Measurements from ENCODE around the gene LRRC4B.

LRRC4B gene

DNA sequence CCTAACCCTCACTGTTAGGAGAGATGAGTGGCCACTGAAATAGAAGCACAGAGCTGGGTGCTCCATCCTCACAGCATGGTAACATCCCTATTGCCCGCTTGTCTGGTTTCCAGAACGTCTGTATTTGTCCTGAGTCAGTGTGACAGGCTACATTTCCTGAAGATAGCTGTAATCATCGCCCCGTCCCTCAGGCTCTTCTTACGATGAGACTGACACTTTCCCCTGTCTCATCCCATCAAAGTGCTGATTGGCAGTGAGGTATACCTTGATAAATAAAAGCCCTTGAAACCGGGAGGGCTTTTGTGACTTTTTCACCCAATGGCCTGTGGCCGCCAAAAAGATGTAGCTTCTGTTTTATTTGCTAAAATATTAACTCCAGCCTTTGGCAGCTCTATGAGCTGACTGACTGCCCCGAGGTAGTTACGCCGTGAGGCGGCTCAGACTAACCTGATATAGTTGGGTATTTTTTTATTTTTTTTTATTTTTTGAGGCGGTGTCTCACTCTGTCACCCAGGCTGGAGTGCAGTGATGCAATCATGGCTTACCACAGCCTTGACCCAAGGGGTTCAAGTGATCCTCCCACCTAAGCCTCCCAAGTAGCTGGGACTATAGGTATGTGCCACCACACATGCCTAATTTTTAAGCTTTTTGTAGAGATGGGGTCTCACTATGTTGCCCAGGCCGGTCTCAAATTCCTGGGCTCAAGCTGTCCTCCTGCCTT is 5.7 kb upstream of the LRRC4B start:
- no peak for DNase-seq

DNA sequence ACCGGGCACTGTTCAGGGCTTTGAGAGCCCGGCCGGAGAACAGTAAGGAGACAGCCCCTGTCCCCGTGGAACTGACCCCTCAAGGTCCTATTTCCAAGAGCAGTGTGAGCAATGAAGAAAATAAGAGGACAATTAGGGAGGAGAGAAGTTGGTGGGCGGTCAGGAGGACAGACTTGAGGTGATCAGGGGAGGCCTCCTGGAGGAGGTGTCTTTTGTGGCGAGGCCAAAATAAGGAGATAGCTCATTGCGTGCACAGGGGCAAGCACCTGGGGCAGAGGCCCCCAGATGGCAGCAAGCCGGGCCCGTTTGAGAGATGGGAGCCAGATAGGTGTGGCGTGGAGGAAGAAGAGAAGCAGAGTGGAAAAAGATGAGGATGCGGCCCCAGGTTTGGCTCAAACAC is 2.8 kb upstream of the LRRC4B start:
- DNase-seq: no peak

DNA sequence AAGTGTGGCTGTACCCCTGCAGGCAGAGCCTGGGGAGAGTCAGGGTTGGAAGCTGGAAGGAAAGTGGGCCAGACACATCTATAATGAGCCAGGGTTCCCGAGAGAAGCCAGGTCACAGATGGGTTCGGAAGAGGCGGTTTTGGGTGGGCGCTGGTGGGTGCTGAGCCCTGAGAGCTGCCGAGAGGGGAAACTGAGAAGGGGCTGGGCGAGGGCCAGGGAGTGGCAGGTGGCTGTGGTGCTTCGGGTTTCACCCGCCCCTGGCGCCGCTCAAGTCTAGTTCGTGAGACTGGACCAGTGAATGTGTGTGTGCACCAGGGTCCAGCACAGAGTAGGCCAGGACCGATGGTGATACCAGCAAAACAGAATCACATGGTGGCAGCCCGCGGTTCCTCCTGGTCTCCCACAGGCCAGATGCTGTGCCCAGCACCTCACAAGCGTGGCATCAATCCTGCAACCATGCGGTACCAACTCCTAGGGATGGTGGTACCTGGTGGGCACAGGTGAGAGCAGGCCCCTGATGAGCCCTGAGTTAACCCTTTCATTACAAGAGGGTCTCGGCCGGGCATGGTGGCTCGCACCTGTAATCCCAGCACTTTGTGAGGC is 1.8 kb upstream of the LRRC4B start:
- no peak for DNase-seq

DNA sequence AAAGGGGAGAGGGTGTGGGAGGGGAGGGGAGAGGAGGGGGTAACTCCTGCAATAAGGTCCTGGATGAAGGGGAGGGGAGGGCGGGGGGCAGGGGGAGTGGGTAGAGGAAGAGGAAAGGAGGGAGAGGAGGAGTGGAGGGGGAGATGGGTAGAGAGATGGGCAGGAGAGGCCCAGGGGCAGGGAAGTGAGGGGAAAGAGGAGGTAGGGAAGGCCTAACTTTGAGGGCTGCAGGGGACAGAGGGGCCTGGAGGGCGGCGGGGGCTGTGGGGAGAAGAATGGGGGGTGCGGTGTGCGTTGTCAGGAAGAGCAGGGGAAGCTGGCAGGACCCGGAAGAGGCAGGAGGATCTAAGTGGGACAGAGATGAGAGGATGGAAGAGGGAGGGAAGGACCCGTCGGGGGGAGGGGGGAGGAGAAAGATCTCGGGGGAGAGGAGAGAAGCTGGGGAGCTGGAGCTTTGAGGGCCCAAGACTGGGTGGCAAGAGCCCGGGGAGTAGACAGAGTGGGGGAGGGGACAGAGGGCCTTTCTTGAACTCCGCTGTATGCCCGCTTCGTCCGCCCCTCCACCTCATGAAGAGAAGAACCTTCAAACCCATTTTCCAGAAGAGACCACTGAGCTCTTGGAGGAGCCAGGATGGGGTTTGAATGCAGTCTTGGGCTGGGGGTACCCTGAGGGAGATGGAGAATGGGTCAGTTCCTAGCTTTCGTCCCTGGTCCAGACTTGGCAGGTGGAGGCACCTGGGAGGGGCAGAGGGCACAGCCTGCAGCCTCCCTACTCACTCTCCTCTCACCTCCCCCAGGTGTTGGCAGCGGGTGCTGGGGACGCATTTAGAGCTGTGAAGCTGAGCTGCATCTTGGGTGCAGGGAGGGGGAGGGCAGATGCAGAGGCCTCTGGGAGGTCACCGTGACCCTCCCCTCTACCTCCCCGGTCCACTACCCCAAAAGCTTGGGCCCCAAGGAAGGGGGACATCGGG is 778 bp upstream of the LRRC4B start:
- no peak for DNase-seq

DNA sequence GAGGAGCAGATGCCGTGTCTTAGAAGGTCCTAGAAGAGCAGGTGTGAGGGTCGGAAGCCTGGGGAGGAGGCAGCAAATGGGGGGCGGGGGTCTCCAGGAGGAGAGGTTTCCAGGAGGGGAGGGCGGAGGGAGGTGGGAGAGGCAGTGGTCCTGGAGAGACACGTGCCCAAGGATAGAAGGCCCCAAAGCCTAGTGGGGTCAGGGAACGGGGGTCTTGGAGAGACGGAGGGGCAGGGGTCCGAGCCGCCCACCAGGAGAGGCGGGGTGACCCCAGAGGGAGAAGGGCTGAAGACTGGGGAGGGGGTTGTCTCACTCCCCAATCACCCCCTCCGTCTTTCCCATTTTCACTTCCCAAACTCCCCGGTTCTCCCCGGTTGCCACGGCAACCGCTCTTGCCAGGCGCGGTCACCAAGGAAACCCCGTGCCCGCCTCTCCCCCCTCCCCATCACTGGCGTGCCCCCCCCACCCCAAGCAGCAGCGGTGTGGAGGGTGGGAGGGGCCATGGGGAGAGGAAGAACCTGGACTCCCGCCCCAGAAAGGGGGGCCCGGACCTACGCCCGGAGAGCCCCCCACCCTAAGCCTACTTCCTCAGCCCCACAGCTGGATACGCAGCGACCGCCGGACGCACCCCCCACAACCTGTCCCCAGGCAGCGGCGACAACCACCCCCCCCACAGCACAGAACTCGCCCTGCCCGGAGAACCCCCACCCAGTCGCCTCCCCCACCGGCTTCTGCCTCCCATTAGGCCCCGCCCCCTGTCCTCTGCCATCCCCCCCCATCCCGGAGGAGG is 988 bp downstream of the LRRC4B start:
- no peak for DNase-seq

DNA sequence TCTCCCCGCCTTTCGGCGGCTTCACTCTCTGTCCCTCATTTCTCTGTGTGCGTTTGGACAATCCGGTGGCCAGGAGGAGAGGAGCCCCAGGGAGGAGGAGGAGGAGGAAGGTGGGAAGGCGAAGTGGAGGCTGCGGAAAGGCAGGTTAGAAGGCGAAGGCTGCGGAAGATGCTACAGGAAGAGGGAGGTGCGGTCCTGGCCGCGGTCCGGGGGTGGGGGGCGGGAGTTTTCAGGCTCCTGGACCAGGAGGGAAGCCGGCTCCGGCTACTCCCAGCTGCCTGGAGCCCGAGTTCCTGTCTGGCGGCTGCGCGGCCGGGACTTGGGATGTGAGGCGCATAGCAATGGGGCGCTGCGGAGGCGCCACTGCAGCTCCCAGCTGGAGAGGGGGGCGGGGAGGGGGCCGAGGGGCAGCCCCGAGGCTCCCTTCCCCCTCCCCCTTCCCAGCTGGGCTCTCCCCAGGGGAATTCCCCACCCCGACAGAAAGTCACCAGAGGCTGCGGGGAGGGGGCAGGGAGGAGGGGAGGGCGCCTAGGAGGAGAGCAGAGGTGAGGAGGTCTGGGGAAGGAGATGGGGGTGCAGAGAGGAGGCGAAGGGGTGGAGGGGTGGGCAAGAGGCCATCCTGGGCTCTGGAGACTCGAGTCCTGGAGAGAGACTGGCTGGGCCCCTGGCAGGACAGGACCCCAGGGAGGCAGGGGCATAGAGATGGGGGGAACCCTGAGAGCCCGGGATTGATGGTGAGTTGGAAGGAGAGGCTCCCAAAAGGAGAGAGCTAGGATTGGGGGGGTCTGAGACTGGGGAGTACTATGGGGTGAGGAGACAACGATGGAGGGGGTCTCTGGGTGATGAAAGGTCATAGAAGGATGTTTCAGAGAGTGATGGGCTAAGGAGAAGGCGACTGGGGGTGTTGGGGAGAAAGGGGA is 2.0 kb downstream of the LRRC4B start:
- DNase-seq: no peak

DNA sequence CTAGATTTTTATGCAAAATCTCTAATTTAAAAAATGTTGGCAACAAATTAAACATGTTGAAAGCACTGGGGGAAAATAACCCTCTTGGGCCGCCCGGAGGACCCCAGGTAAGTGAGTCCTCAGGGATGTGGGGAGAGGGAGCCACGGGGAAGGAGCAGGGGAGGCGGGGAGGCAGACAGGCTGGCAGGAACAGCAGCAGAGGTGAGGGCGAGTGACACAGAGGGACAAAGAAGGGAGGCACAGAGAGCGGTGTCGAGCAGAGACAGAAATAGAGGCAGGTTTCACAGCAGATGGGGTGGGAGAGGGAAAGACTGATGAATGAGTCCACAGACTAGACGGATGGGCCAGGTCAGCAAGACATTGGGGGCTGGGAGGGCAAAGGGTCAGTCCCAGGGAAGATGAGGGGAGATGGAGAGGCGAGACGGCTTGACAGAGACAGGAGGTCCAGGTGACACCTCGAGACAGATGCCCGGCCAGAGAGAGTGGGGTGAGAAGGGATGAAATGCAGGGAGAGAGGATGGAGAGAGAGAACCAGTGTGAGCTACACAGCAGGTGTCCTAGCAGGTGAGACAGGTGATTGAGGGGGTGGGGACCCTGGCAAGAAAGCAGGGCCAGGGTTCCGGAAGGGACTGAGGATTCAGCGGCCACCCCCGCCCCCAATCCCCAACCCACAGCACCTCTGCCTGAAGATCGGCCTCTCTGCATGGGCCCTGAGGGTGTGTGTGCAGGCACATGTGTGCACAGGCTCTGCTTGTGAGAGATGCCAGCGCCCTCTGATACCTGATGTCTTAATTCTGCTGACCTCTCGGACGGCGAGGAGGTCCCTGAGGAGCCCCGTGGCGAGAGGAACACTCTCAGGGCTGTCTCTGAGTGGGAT is 3.8 kb downstream of the LRRC4B start:
- DNase-seq: no peak

DNA sequence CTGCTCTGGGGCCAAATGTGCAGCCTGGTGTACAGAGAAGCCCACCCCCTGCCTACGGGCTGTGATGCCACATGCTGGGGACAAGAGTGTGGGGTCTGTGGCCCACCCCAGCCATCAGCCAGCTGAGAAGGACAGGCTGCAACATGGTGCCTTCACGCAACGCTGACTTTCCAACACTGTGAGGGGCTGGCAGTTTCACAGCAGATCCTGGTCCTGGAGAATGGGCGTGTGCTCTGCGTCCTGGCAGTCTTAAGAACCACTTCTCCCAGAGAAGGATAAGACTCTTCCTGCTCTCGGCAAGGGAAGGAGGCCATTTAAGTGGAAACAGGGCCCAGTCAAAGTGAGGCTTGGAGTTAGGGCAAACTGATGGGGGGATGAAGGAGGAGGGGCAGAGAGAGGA is 4.6 kb downstream of the LRRC4B start:
- DNase-seq: no peak

DNA sequence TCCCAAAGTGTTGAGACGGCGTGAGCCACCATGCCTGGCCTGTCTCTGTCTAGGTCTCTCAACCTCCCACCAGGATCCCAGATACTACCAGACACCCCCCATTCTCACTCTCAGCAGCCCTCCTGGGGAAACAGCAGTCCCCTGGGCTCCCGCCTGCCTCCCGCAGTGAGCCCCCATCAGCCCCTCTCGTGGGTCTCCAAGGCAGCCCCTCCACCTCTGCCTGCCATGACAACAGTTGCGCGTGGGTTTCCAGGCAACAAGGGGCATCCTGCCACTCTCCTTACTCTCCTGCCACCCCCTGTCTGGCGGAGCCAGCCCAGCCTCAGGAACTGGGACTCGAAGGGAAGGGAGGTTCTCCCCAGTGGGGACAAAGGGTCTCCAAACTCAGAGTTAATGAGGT is 5.2 kb downstream of the LRRC4B start:
- DNase-seq: no peak

DNA sequence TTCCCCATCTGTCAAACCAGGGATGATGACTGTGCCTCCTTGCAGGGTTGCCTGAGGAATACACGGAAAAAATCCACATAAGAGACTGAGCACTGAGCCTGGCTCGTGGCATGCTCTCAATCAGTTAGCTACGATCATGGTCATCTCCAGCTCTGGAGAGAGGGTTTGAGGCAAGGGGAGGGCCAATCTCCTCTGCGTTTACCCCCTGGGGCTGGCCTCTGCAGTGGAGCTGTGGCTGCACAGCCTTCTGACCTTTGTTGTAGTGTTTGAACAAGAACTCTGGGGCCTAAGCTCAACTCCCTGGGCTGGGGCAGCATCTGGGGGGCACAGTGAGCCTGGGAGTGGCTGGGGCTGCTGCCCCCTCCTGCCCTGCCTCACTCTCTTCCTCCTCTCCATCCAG is 5.9 kb downstream of the LRRC4B start:
- DNase-seq: no peak

DNA sequence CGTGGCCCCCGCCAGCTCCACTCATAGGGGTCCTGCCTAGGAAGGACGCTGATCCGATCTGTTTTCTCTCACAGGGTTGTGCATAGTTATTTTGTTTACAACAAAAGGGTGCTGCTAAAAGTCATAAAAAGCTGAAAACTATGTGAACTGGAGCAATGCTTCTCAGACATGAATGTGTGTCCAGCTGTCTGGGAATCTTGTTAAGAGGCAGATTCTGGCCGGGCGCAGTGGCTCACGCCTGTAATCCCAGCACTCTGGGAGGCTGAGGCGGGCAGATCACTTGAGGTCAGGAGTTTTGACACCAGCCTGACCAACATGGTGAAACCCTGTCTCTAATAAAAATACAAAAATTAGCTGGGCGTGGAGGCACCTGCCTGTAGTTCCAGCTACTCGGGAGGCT is 8.6 kb downstream of the LRRC4B start:
- DNase-seq: no peak

DNA sequence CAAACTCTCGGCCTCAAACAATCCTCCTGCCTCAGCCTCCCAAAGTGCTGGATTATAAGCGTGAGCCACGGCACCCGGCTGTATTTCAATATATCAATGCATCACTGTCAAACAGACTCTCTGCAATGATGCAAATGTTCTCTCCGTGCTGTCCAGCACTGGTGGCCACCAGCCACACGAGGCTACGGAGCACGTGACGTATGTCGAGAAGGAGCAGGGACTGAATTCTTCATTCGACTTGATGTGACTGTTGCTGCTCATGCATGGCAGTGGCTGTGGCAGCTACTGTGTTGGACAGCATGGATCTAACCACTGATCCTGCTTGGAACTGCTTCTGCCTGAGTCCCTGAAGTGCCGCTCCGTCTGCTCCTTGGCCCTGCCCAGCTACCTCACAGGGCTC is 9.8 kb downstream of the LRRC4B start:
- DNase-seq: no peak

DNA sequence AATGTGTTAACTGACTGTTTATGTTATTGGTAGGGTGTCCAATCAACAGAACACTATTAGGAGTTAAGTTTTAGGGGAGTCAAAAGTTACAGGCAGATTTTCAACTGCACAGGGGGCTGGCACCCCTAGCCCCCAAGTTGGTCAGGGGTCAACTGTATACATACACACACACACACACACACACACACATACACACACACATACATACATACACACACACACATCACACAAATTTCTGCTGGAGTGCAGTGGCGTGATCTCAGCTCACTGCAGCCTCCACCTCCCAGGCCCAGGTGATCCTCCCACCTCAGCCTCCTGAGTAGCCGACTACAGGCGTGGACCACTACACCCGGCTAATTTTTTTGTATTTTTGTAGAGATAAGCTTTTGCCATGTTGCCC is 10.2 kb downstream of the LRRC4B start:
- no peak for DNase-seq

DNA sequence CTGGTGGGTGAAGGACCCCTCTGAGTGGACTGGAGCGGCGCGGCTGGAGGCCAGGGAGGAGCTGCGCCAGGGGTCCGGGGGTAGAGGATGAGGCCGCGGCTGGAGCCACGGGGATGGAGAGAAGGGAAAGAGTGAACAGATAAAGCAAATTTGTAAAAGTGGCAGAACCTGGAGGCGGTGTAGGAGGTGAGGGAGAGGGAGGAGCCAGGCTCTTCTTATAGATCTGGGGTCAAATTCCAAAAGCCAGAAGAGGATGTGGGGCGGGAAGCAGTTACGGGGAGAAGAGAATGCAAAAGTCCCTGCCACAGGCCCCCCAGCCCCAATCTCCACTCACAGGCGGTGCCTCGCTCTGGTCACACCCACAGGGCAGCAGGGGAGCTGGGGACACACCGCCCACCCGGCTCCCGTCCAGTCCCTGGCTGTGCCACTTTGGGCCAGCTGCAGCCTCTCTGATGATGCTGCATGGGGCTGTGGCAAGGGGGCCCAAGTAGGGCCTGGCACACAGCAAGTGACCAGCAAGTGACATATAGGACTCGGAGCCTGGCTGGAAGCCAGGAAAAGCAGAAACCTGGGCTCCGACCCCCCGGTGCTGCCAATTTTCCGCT is 11.1 kb downstream of the LRRC4B start:
- DNase-seq: no peak

DNA sequence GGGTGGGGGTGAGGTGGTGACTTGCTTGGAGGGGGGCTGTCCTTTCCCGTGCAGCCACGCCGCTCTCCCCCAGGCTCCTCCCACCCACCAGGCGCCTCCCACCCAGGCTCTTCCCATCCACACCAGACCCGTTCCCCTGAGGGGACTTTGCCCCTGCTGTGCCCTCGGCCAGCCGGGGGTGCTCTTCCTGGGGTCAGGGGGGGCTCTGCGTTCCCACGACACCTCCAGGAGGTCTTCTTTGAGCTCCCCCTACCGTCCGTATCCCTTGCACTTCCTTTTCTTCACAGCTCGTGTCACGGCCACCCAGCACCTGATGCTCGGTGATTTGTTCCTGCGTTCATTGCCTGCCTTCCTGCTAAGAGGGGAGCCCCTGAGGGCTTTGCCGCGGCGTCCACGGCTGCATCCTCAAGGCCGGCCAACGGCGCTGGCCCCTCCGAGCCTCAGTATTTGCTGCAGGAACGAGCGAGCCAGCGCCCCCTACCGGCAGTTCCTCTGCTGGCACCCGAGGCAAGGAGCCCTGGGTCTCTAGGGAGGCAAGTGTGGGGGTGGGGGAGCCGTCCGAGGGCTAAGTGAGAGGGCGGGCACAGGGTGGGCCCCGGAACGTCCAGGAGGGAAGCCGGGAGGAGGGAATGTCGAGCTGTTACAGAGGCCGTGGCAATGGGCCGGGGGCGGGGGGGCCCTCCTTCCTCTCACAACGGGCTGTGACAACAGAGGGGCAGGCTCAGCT is 11.8 kb downstream of the LRRC4B start:
- DNase-seq: no peak

DNA sequence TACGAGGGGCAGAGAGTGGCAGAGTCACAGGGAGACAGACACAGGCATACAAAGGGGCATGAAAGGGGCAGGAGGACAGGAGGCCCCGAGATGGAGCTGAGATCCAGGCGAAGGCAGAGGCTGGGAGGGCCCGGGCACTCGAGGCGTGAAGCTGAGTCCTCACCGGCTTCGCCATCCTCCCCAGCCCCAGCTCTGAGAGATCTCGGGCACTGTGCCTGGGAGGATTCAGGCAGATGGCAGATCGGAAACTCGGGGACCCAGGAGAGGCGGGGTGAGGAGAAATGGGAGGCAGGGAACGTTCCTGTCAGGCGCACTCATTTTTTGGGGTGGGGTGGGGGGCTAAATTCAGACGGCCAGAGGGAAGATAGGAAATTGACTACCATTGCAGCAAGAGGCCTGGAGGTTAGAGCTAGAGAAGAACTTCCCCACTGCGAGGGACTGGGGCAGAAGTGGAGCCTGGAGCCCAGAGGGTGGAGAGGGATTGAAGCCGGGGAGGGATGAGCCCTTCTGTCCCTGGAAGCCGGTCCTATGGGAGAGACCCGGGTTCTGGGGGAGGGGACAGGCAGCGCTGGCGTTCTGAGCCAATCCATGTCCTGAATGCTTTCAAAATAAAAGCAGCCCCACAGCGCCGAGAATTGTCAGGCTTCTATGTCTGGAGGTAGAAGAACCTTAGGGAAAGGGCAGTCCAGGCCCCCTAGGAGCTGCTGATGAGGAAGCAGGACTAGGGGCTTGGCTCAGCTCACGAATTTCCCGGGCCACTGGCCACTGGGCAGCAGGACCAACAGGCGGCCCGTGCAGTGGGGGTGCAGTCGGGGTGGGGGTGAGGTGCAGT is 12.6 kb downstream of the LRRC4B start:
- no peak for DNase-seq

DNA sequence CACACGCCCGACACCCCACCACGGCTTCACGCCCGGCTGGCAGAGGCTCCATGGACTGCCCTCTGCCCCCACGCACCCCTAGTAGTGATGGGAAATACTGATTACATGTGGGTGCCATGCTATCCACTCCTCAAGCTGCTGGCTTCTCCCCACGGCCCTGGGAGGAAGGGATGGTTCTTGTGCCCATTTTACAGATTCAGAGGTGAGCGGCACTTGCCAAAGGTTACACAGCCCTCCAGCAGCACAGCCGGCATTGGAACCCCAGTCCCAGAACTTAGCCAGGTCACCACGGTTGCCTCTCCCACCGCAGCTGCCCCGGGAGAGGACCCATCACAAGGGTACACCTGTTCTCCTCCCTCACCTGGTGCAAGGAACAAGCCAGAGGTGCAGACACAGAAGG is 13.2 kb downstream of the LRRC4B start:
- DNase-seq: no peak

DNA sequence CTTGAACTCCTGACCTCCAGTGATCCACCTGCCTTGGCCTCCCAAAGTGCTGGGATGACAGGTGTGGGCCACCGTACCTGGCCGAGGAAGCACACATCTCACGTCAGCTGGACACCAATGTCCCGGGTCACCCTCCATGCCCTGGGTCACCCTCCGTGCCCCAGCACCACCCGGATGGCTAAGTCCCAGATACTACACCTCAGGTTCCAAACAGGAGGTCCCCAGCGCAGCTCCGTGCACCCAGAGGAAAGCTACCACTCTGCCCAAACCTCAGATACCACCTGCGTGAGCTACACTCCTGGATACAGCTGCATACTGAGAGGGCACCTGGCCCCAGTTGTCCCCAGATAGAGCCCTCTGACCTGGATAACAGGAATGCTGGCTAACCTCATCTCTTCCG is 14.0 kb downstream of the LRRC4B start:
- no peak for DNase-seq

Measured in NCI-H446 treated with DMSO at 0.1 percent for 48 hours (cell line).